ENCODE data around the gene IER3.
A peak's percentile ranks its signal among the peaks of the same experiment; 100 is the strongest.
"Not testable (repeated sequence)": the region's sequence is repeated elsewhere in the genome, so short reads cannot be mapped to it uniquely, and the experiment has no call there.

Gene IER3

DNA sequence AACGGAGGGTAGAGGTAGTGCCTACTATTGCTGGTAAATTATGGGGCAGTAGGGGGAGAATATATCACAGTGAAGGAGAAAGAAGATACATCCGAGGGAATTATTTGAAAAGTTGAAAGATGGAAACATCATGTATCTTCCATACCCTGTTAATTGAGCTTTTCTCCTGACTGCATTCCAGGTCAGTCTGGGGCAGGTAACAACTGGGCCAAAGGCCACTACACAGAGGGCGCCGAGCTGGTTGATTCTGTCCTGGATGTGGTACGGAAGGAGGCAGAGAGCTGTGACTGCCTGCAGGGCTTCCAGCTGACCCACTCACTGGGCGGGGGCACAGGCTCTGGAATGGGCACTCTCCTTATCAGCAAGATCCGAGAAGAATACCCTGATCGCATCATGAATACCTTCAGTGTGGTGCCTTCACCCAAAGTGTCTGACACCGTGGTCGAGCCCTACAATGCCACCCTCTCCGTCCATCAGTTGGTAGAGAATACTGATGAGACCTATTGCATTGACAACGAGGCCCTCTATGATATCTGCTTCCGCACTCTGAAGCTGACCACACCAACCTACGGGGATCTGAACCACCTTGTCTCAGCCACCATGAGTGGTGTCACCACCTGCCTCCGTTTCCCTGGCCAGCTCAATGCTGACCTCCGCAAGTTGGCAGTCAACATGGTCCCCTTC, 21.0 kb downstream of the IER3 start:
- H3K36me3 Mint-ChIP-seq (ENCODE audit: low read depth) = peaks cover 48% of the 10 kb centered on the region
- H3K4me1 Mint-ChIP-seq = peaks cover 48% of the 10 kb centered on the region
- DNase-seq; H3K27me3 Mint-ChIP-seq (ENCODE audit: low read depth, poor library complexity); H3K9me3 Mint-ChIP-seq: not testable (repeated sequence)
- peak overlapping the region; percentile 99 for H3K27ac Mint-ChIP-seq
- peak overlapping the region; percentile 97 for H3K4me3 Mint-ChIP-seq

- Mint-ChIP-seq H3K4me3 (peak overlapping the region; percentile 97), H3K4me1 (peaks cover 51% of the 10 kb centered on the region), H3K27ac (peak overlapping the region; percentile 97), H3K9me3 (no peaks in the 10 kb centered on the region), H3K36me3 (ENCODE audit: low read depth) (peaks cover 48% of the 10 kb centered on the region), H3K27me3 (ENCODE audit: low read depth, poor library complexity) (peaks cover 3% of the 10 kb centered on the region)
- TF ChIP-seq, protein P1, sequence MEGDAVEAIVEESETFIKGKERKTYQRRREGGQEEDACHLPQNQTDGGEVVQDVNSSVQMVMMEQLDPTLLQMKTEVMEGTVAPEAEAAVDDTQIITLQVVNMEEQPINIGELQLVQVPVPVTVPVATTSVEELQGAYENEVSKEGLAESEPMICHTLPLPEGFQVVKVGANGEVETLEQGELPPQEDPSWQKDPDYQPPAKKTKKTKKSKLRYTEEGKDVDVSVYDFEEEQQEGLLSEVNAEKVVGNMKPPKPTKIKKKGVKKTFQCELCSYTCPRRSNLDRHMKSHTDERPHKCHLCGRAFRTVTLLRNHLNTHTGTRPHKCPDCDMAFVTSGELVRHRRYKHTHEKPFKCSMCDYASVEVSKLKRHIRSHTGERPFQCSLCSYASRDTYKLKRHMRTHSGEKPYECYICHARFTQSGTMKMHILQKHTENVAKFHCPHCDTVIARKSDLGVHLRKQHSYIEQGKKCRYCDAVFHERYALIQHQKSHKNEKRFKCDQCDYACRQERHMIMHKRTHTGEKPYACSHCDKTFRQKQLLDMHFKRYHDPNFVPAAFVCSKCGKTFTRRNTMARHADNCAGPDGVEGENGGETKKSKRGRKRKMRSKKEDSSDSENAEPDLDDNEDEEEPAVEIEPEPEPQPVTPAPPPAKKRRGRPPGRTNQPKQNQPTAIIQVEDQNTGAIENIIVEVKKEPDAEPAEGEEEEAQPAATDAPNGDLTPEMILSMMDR (IDR thresholded peaks at IDR 0.05) = peak; percentile 98
- peak; percentile 90 for DNase-seq
Measured at GRCh38 chr6:30722280-30723112, 21.9 kb downstream of the IER3 start.

DNA sequence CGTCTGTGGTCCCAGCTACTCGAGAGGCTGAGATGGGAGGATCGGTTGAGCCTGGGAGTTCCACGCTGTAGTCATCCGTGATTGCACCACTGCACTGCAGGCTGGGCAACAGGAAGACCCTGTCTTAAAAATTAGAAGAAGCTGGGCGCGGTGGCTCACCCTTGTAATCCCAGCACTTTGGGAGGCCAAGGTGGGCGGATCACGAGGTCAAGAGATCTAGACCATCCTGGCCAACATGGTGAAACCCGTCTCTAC, 22.4 kb downstream of the IER3 start:
- not testable (repeated sequence) for H3K9me3 Mint-ChIP-seq; H3K27me3 Mint-ChIP-seq (ENCODE audit: low read depth, poor library complexity); DNase-seq
- H3K36me3 Mint-ChIP-seq (ENCODE audit: low read depth) = peaks cover 48% of the 10 kb centered on the region
- H3K27ac Mint-ChIP-seq = peak overlapping the region; percentile 98
- H3K4me3 Mint-ChIP-seq = peak overlapping the region; percentile 97
- peaks cover 57% of the 10 kb centered on the region for H3K4me1 Mint-ChIP-seq

DNA sequence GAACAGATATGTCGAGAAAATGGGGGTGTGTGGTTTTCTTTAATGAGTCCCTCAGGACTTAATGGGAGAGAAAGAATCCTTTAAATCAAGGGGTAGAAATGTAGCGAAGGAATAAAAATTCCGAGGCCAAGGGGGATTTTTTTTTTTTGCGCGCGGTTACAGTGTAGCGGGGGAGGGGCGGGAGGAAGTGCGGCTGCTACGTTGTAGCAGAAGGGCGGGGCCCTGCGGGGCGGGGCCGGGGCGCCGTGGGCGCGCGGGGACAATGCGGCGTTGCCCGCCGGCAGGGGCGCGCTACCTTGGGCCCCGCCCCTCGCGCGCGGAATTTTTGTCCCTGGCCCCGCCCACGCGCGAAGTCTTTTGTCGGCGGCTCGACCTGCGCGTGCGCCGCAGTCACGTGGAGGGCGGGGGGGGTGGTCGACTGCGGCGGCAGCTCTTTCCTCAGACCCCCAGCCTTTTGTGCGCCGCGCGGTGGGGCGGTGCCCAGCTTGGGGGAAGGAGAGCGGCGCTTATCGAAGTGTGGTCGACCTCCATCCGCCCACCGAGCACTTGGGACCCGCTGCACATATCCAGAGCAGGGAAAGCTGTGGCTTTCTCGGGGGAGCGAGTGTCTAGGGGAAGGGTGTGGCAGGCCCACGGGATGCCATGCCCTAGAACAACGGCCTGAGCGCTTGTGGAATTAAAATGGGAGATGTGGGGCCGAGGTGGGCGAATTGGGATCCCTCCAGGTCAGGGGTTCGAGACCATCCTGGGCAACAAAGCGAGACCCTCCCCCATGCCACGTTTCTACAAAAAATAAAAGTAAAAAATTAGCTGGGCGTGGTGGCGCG, 22.9 kb downstream of the IER3 start:
- Mint-ChIP-seq H3K9me3 (no peaks in the 10 kb centered on the region), H3K4me1 (peaks cover 62% of the 10 kb centered on the region), H3K27me3 (ENCODE audit: low read depth, poor library complexity) (peaks cover 3% of the 10 kb centered on the region), H3K27ac (peak overlapping the region; percentile 98), H3K4me3 (peak overlapping the region; percentile 97), H3K36me3 (ENCODE audit: low read depth) (peaks cover 48% of the 10 kb centered on the region)
- TF ChIP-seq, protein P1 (IDR thresholded peaks at IDR 0.05) = peak; percentile 10
- DNase-seq = peak; percentile 95

GRCh38 chr6:30720738-30721197, 23.6 kb downstream of the IER3 start:
- peaks cover 3% of the 10 kb centered on the region for H3K27me3 Mint-ChIP-seq (ENCODE audit: low read depth, poor library complexity)
- H3K36me3 Mint-ChIP-seq (ENCODE audit: low read depth) = peaks cover 52% of the 10 kb centered on the region

GRCh38 chr6:30719791-30720737, 24.3 kb downstream of the IER3 start, which contains the start of gene TUBB:
Gene TUBB (plus strand): TSS chr6:30720352. CDS start chr6:30720507, 155 bp downstream.
- peak; percentile 96 for DNase-seq
- H3K9me3 Mint-ChIP-seq = no peaks in the 10 kb centered on the region
- peak within 1 kb of the TSS; percentile 97 for H3K27ac Mint-ChIP-seq
- peaks cover 3% of the 10 kb centered on the region for H3K27me3 Mint-ChIP-seq (ENCODE audit: low read depth, poor library complexity)
- TF ChIP-seq, protein P1 (IDR thresholded peaks at IDR 0.05) = no peak
- peak within 1 kb of the TSS; percentile 97 for H3K4me3 Mint-ChIP-seq
- H3K4me1 Mint-ChIP-seq = peaks cover 68% of the 10 kb centered on the region
- H3K36me3 Mint-ChIP-seq (ENCODE audit: low read depth) = peaks cover 55% of the 10 kb centered on the region

More at GRCh38 chr6:30720738-30721197, 23.6 kb downstream of the IER3 start:
- Mint-ChIP-seq H3K27ac (peak overlapping the region; percentile 97), H3K4me1 (peaks cover 68% of the 10 kb centered on the region), H3K9me3 (no peaks in the 10 kb centered on the region), H3K4me3 (peak overlapping the region; percentile 97)
- peak; percentile 52 for DNase-seq
- TF ChIP-seq, protein P1 (IDR thresholded peaks at IDR 0.05) = no peak

All from nephron progenitor cell (in vitro differentiated cells).